HL-60 (cell line): Measurements from ENCODE around the gene DDO.

Experiments
- GABPA ChIP-seq: IDR thresholded peaks from 2 replicates; pipeline ENCODE4 v1.6.1; 2012; ENCODE audit warnings: low read depth
- POLR2AphosphoS5 ChIP-seq: IDR thresholded peaks from 2 replicates; pipeline ENCODE4 v1.6.1; 2012; ENCODE audit warnings: low read depth
- REST ChIP-seq: IDR thresholded peaks from 2 replicates; pipeline ENCODE4 v1.6.1; 2012; ENCODE audit warnings: low read depth; ENCODE audit not compliant: insufficient replicate concordance
- TF ChIP-seq, protein P1 (sequence below): IDR thresholded peaks from one replicate; pipeline ENCODE4 v1.5.1; 2011; ENCODE audit warnings: low read length, control low read depth, inconsistent platforms; ENCODE audit not compliant: insufficient read depth

DNA sequence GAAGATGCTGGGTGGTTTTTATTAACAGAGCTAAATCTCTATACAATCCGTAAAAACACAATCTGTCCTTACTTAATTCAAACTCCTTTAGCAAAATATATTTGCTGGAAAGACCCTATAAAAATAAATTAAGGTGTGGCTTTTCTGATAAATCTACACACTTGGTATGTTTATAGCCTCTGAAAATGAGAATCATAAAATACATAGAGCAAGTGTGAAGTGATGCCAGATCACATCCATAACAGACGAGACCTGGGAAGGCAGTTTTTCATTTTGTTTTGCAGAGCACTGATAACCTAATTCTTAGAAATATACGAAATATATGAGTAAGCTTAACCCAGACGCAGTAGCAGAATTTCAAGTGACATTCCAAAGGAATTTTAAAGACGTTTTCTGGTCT lies 10.4 kb upstream of the DDO start:
- TF ChIP-seq, protein P1, sequence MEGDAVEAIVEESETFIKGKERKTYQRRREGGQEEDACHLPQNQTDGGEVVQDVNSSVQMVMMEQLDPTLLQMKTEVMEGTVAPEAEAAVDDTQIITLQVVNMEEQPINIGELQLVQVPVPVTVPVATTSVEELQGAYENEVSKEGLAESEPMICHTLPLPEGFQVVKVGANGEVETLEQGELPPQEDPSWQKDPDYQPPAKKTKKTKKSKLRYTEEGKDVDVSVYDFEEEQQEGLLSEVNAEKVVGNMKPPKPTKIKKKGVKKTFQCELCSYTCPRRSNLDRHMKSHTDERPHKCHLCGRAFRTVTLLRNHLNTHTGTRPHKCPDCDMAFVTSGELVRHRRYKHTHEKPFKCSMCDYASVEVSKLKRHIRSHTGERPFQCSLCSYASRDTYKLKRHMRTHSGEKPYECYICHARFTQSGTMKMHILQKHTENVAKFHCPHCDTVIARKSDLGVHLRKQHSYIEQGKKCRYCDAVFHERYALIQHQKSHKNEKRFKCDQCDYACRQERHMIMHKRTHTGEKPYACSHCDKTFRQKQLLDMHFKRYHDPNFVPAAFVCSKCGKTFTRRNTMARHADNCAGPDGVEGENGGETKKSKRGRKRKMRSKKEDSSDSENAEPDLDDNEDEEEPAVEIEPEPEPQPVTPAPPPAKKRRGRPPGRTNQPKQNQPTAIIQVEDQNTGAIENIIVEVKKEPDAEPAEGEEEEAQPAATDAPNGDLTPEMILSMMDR, result no peak
- TF ChIP-seq REST (no peak), POLR2AphosphoS5 (no peak), GABPA (no peak)
